H9 (cell line): ENCODE results near the gene COX6A1. TPM values are rescaled to one million over a fixed set of nuclear protein-coding genes. Genes with fewer than 3 reads are reported as not detected.

Experiments
- DNase-seq: peaks from one replicate; pipeline ENCODE4 v3.0.0-alpha.2; 2017
- H2AFZ ChIP-seq: one replicate; pipeline ENCODE4 v1.6.1; 2013; ENCODE audit warnings: mild to moderate bottlenecking, low read length, control low read depth, moderate library complexity
- H2AK5ac ChIP-seq: 2 replicates; pipeline ENCODE4 v1.6.1; 2013; ENCODE audit warnings: low read length, control low read depth, mixed read lengths; ENCODE audit not compliant: insufficient read length
- H2BK120ac ChIP-seq: one replicate; pipeline ENCODE4 v1.6.1; 2013; ENCODE audit warnings: low read depth, mild to moderate bottlenecking, low read length, control low read depth, inconsistent platforms; ENCODE audit not compliant: poor library complexity, severe bottlenecking
- H2BK12ac ChIP-seq: 2 replicates; pipeline ENCODE4 v1.6.1; 2013; ENCODE audit warnings: low read length, control low read depth, mixed read lengths, low read depth; ENCODE audit not compliant: insufficient read length
- H2BK15ac ChIP-seq: 2 replicates; pipeline ENCODE4 v1.6.1; 2013; ENCODE audit warnings: low read depth, low read length, control low read depth
- H2BK20ac ChIP-seq: one replicate; pipeline ENCODE4 v1.6.1; 2013; ENCODE audit warnings: low read depth, mild to moderate bottlenecking, low read length, control low read depth, inconsistent platforms; ENCODE audit not compliant: poor library complexity, severe bottlenecking
- H2BK5ac ChIP-seq: 2 replicates; pipeline ENCODE4 v1.6.1; 2013; ENCODE audit warnings: low read length, control low read depth, mixed read lengths; ENCODE audit not compliant: insufficient read length
- H3K14ac ChIP-seq: 2 replicates; pipeline ENCODE4 v1.6.1; 2013; ENCODE audit warnings: low read length, control low read depth; ENCODE audit not compliant: insufficient read depth
- H3K18ac ChIP-seq: 2 replicates; pipeline ENCODE4 v1.6.1; 2013; ENCODE audit warnings: low read depth, mild to moderate bottlenecking, mixed read lengths, low read length, control low read depth; ENCODE audit not compliant: insufficient read length
- H3K23ac ChIP-seq: 2 replicates; pipeline ENCODE4 v1.6.1; 2013; ENCODE audit warnings: low read length, control low read depth, mixed read lengths, low read depth; ENCODE audit not compliant: insufficient read length
- H3K23me2 ChIP-seq: 2 replicates; pipeline ENCODE4 v1.6.1; 2013; ENCODE audit warnings: low read depth, mild to moderate bottlenecking, mixed read lengths, low read length, control low read depth; ENCODE audit not compliant: insufficient read length, poor library complexity, severe bottlenecking
- H3K27ac ChIP-seq: 2 replicates; pipeline ENCODE4 v1.5.1; 2013; ENCODE audit warnings: low read length, control low read depth, mixed read lengths, low read depth; ENCODE audit not compliant: insufficient read length
- H3K27me3 ChIP-seq: 2 replicates; pipeline ENCODE4 v1.6.1; 2013; ENCODE audit warnings: low read length, control low read depth, inconsistent platforms; ENCODE audit not compliant: insufficient read depth
- H3K4ac ChIP-seq: 2 replicates; pipeline ENCODE4 v1.6.1; 2013; ENCODE audit warnings: low read depth, mild to moderate bottlenecking, control low read depth, inconsistent platforms, low read length, moderate library complexity
- H3K4me1 ChIP-seq: 2 replicates; pipeline ENCODE4 v1.6.1; 2013; ENCODE audit warnings: low read length, control low read depth, inconsistent platforms; ENCODE audit not compliant: insufficient read depth
- H3K4me2 ChIP-seq: 2 replicates; pipeline ENCODE4 v1.6.1; 2013; ENCODE audit warnings: low read length, control low read depth, mixed read lengths; ENCODE audit not compliant: insufficient read length, insufficient read depth
- H3K56ac ChIP-seq: 2 replicates; pipeline ENCODE4 v1.6.1; 2013; ENCODE audit warnings: low read depth, mild to moderate bottlenecking, mixed read lengths, low read length, control low read depth; ENCODE audit not compliant: insufficient read length
- H3K79me1 ChIP-seq: 2 replicates; pipeline ENCODE4 v1.6.1; 2013; ENCODE audit warnings: low read depth, mild to moderate bottlenecking, moderate library complexity, low read length, control low read depth, inconsistent platforms; ENCODE audit not compliant: insufficient read depth, poor library complexity, severe bottlenecking
- H3K79me2 ChIP-seq: 2 replicates; pipeline ENCODE4 v1.6.1; 2013; ENCODE audit warnings: low read length, control low read depth, inconsistent platforms; ENCODE audit not compliant: insufficient read depth
- H3K9ac ChIP-seq: 2 replicates; pipeline ENCODE4 v1.6.1; 2013; ENCODE audit warnings: low read length, control low read depth, mixed read lengths; ENCODE audit not compliant: insufficient read length; ENCODE audit errors: extremely low read depth
- H3K9me3 ChIP-seq: one replicate; pipeline ENCODE4 v1.6.1; 2013; ENCODE audit warnings: low read depth, low read length, inconsistent platforms; ENCODE audit not compliant: control insufficient read depth
- H3T11ph ChIP-seq: one replicate; pipeline ENCODE4 v1.6.1; 2013; ENCODE audit warnings: mild to moderate bottlenecking, low read length, control low read depth, inconsistent platforms
- H4K20me1 ChIP-seq: one replicate; pipeline ENCODE4 v1.6.1; 2013; ENCODE audit not compliant: control insufficient read depth, insufficient read length, insufficient read depth
- H4K5ac ChIP-seq: 2 replicates; pipeline ENCODE4 v1.6.1; 2013; ENCODE audit warnings: low read depth, mild to moderate bottlenecking, mixed read lengths, low read length, control low read depth; ENCODE audit not compliant: insufficient read length
- H4K8ac ChIP-seq: replicated peaks from 2 replicates; pipeline ENCODE4 v1.6.1; 2013; ENCODE audit warnings: low read length, control low read depth, mixed read lengths, low read depth; ENCODE audit not compliant: insufficient read length
- H4K91ac ChIP-seq: 2 replicates; pipeline ENCODE4 v1.6.1; 2013; ENCODE audit warnings: low read depth, mild to moderate bottlenecking, moderate library complexity, mixed read lengths, low read length, control low read depth; ENCODE audit not compliant: insufficient read length
- H3K27ac Mint-ChIP-seq, 3 experiments: 2 replicates in 2 of 3; 3 replicates in 1 of 3; pipeline ENCODE4 v1.8.0; 2020 to 2021; ENCODE audit warnings: mixed read lengths in 3 of 3, mild to moderate bottlenecking in 1 of 3, moderate library complexity in 1 of 3
- H3K27me3 Mint-ChIP-seq: 2 replicates; pipeline ENCODE4 v1.8.0; 2021; ENCODE audit warnings: low read depth, mild to moderate bottlenecking, moderate library complexity, mixed read lengths
- H3K36me3 Mint-ChIP-seq, 3 experiments: 2 replicates in 2 of 3; 3 replicates in 1 of 3; pipeline ENCODE4 v1.8.0; 2020 to 2021; ENCODE audit warnings: low read depth in 3 of 3, mixed read lengths in 3 of 3; ENCODE audit not compliant: insufficient read depth in 1 of 3
- H3K4me1 Mint-ChIP-seq, 2 experiments: 2 replicates each; pipeline ENCODE4 v1.8.0; 2020; ENCODE audit warnings: mixed read lengths in 2 of 2
- H3K4me3 Mint-ChIP-seq, 2 experiments: 2 replicates in 1 of 2; 3 replicates in 1 of 2; pipeline ENCODE4 v1.8.0; 2020 to 2021; ENCODE audit warnings: mild to moderate bottlenecking in 2 of 2, mixed read lengths in 2 of 2, moderate library complexity in 1 of 2
- H3K9me3 Mint-ChIP-seq, 2 experiments: 2 replicates in 1 of 2; 3 replicates in 1 of 2; pipeline ENCODE4 v1.8.0; 2020; ENCODE audit warnings: mild to moderate bottlenecking in 2 of 2, mixed read lengths in 2 of 2, moderate library complexity in 1 of 2
- WGBS: extraction: QIAGEN DNeasy Blood & Tissue Kit; methylation state at CpG from one replicate; pipeline ENCODE4 v1.1.7; 2013; ENCODE audit warnings: missing lambda C conversion rate, low lambda C conversion rate, mixed read lengths; ENCODE audit not compliant: insufficient read length; ENCODE audit errors: extremely low coverage; 5-methylcytosine and 5-hydroxymethylcytosine counted together
- total RNA-seq: library from RNA; stranded (reverse); gene quantifications from 2 replicates; pipeline ENCODE4 v1.2.1, GENCODE V29; 2021
- TF ChIP-seq, protein P1 (sequence below): fragments of 200-600 bp; sonication (generic); conservative IDR thresholded peaks from 3 replicates; pipeline ENCODE4 v1.8.0; 2021; ENCODE audit warnings: antibody characterized with exemption, mild to moderate bottlenecking

COX6A1 gene
- total RNA-seq, 1 experiment from 2014 or later = 415 TPM

DNA sequence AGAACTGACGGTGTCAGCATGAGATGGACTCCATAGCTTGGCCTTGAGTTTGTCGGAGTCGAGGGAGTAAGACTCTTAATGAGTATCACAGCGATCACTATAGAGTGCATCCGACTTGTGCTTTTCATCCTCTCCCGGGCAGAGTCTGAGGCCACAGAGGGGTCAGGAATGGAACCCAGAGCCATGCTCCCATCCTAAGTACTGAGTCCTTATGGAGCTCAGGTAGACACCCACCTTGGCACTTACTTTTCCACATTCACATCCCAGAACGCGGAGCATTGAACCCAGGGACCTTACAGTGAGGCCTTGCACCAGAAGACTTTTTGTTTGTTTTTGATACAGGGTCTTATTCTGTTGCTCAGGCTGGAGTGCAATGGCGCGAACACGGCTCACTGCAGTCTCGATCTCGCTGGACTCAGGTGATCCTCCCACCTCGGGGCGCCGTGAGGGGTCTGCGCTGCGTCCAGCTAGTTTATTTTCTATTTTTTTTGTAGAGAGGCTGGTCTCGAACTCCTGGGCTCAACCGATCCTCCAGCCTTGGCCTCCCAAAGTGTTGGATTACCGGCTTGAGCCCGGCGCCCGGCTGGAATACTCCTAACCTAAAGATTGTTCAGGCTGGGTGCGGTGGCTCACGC, 32.4 kb downstream of the COX6A1 start:
- H4K20me1 ChIP-seq = no peaks in the 10 kb centered on the region
- H3K56ac ChIP-seq = no peak overlapping the region
- H3K27ac ChIP-seq = no peak overlapping the region
- H2BK15ac ChIP-seq = no peak overlapping the region
- Mint-ChIP-seq H3K9me3 (no peaks in the 10 kb centered on the region), H3K36me3 (peaks cover 13 to 27% (median 19%) of the 10 kb centered on the region in 3 experiments), H3K4me1 (peaks cover 27 to 34% of the 10 kb centered on the region in 2 experiments), H3K27me3 (no peaks in the 10 kb centered on the region), H3K4me3 (peak overlapping the region; percentile 92 to 94), H3K27ac (peak overlapping the region in 2 of 3 experiments; percentile 10 to 93; a peak in 2 of 7 replicates)
- no peaks in the 10 kb centered on the region for H3K9me3 ChIP-seq
- H3K27me3 ChIP-seq = no peaks in the 10 kb centered on the region
- no peak overlapping the region for H3T11ph ChIP-seq
- no peak overlapping the region for H3K23ac ChIP-seq
- peaks cover 7% of the 10 kb centered on the region for H3K23me2 ChIP-seq
- TF ChIP-seq, protein P1, sequence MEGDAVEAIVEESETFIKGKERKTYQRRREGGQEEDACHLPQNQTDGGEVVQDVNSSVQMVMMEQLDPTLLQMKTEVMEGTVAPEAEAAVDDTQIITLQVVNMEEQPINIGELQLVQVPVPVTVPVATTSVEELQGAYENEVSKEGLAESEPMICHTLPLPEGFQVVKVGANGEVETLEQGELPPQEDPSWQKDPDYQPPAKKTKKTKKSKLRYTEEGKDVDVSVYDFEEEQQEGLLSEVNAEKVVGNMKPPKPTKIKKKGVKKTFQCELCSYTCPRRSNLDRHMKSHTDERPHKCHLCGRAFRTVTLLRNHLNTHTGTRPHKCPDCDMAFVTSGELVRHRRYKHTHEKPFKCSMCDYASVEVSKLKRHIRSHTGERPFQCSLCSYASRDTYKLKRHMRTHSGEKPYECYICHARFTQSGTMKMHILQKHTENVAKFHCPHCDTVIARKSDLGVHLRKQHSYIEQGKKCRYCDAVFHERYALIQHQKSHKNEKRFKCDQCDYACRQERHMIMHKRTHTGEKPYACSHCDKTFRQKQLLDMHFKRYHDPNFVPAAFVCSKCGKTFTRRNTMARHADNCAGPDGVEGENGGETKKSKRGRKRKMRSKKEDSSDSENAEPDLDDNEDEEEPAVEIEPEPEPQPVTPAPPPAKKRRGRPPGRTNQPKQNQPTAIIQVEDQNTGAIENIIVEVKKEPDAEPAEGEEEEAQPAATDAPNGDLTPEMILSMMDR = no peak
- H2BK120ac ChIP-seq = no peak overlapping the region
- no peak overlapping the region for H2BK5ac ChIP-seq
- no peak overlapping the region for H2AFZ ChIP-seq
- no peak for DNase-seq
- no peak overlapping the region for H4K5ac ChIP-seq
- peak overlapping the region; percentile 0 for H3K9ac ChIP-seq
- no peak overlapping the region for H2AK5ac ChIP-seq
- no CpG with 5 or more reads among the region's 26 CpGs for WGBS
- H3K4me2 ChIP-seq = peak overlapping the region; percentile 59
- H3K4me1 ChIP-seq = no peaks in the 10 kb centered on the region; the same call in 1 of the 2 replicates
- no peak overlapping the region for H3K4ac ChIP-seq
- no peak overlapping the region for H2BK20ac ChIP-seq
- no peak overlapping the region for H2BK12ac ChIP-seq
- H3K14ac ChIP-seq = no peak overlapping the region; the same call in 1 of the 2 replicates
- H3K18ac ChIP-seq = peak overlapping the region; percentile 38
- no peak overlapping the region for H4K8ac ChIP-seq
- peaks cover 3% of the 10 kb centered on the region for H3K79me1 ChIP-seq
- H4K91ac ChIP-seq = no peak overlapping the region
- H3K79me2 ChIP-seq = peaks cover 11% of the 10 kb centered on the region; the same call in 1 of the 2 replicates
